ENCODE data around the gene MIGA1.

MIGA1 gene

DNA sequence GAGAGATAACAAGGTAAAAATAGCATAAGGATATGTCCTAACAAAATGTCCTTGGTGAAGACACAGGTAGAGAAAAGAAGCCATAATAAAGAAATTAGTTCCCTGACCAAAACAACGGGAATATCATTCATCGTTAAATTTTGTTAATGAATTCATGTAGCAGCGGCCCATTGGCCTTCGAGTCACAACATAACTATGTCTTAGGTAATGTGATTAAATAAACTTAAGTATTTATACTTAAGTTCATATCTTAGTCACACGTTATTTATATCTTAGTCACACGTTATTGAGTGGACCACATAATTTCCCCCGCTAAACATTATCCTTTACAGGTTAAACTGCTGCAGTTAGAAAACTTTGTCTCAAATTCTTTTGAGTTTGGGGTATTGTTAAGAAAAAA lies 110.2 kb downstream of the MIGA1 start:
- TF ChIP-seq, protein P1, sequence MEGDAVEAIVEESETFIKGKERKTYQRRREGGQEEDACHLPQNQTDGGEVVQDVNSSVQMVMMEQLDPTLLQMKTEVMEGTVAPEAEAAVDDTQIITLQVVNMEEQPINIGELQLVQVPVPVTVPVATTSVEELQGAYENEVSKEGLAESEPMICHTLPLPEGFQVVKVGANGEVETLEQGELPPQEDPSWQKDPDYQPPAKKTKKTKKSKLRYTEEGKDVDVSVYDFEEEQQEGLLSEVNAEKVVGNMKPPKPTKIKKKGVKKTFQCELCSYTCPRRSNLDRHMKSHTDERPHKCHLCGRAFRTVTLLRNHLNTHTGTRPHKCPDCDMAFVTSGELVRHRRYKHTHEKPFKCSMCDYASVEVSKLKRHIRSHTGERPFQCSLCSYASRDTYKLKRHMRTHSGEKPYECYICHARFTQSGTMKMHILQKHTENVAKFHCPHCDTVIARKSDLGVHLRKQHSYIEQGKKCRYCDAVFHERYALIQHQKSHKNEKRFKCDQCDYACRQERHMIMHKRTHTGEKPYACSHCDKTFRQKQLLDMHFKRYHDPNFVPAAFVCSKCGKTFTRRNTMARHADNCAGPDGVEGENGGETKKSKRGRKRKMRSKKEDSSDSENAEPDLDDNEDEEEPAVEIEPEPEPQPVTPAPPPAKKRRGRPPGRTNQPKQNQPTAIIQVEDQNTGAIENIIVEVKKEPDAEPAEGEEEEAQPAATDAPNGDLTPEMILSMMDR (conservative IDR thresholded peaks at IDR 0.05; ENCODE audit: low read depth, low read length) = no peak
- H3K4me3 ChIP-seq (ENCODE audit: low read depth, low read length) = peak overlapping the region; percentile 89
- peak; percentile 74 for DNase-seq (ENCODE audit: low read depth)

DNA sequence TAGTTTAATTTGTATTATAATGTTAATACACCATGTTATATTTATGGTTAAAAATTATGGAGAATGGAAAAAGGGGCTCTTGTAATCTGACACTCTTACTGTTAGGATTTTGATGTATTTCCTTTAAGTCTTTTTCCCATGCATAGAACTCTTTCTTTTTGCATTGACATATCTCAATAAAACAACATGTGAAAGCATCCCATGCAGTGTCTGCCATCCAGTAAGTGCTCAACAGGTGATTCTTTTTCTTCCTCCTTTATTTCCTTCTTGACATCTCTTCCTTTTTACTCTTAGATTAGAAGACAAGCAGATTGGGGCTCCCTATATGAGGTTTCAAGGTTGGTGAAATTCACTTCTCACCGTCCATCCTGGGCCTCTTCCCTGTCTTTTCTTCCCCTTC lies 111.8 kb downstream of the MIGA1 start:
- TF ChIP-seq, protein P1 (conservative IDR thresholded peaks at IDR 0.05; ENCODE audit: low read depth, low read length) = no peak
- DNase-seq (ENCODE audit: low read depth) = no peak
- H3K4me3 ChIP-seq (ENCODE audit: low read depth, low read length) = no peak overlapping the region

DNA sequence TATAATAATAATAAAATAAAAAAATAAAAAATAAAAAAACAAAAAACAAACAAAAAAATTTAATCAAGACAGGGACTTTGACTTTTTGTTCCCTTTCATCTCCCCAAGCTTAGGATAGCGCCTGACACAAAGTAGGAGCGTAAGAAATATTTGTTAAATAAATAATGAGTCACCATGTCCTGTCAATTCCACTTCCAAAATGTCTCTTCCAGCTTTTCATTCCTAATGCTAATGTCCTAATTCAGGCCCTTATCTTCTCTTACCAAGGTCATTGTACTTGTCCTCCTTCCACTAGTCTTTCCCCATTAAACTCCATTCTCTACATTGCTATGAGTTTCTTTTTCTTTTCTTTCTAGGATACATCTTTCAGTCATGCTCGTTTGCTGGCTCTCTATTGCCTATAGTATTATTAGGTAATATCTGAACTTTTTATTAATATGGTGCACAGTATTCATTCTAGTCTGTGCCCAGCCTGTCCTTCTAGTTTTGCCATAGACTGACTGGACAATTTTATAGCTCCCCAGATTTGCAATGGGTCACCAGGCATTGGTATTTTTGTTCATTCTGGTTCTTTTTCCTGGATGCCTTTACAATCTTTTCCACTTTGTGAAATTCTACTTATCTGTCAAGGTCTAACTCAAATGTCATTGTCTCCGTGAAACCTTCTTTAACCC lies 120.3 kb downstream of the MIGA1 start:
- DNase-seq (ENCODE audit: low read depth) = peak; percentile 36
- no peak overlapping the region for H3K4me3 ChIP-seq (ENCODE audit: low read depth, low read length)
- TF ChIP-seq, protein P1 (conservative IDR thresholded peaks at IDR 0.05; ENCODE audit: low read depth, low read length) = no peak

DNA sequence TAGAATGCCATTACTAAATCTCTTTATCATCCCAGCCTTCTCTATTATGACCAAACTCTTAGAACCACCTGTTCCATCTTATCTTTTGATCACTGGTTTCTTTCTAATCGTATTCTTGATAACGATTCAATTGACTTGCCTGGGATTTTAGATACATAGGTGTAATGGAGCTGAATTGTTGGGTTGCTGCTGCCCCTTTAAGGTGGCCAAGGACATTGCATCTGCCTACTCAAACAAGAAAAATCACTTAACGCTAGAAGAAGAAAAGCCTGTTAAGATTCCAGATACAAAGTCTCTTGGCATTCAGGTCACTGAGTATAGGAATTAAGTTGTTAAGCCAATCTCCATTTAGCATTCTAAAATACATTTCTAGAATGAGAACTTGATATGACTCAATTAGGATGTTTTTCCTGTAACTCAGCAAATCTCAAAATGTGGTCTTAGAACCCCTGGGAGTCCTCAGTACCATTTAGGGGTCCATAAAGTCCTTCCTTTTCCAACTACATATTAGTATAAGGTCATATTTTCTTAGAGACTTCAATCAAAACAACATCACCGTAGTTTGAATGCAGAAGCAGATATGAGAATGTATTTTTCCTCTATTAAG lies 121.3 kb downstream of the MIGA1 start:
- peak; percentile 87 for DNase-seq (ENCODE audit: low read depth)
- TF ChIP-seq, protein P1 (conservative IDR thresholded peaks at IDR 0.05; ENCODE audit: low read depth, low read length) = peak; percentile 86
- no peak overlapping the region for H3K4me3 ChIP-seq (ENCODE audit: low read depth, low read length)

DNA sequence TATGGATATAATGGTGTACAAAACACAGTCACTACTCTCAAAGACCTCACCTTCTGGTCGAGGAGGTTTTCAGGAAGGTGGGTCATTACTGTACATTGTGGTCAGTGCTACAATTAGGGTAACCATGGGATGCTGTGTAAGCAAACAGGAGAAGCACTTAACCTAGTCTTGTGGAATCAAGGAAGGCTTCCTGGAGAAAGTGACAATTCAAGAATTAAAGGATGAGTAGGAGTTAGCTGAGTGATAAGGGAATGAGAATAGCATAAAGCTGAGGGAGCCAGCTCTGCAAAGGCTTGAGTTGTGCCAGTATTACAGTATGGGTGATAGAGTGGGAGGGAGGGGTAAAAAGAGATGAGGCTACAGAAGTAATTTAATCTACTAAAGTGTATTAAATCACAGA lies 126.2 kb downstream of the MIGA1 start:
- no peak overlapping the region for H3K4me3 ChIP-seq (ENCODE audit: low read depth, low read length)
- no peak for DNase-seq (ENCODE audit: low read depth)
- TF ChIP-seq, protein P1 (conservative IDR thresholded peaks at IDR 0.05; ENCODE audit: low read depth, low read length) = no peak

DNA sequence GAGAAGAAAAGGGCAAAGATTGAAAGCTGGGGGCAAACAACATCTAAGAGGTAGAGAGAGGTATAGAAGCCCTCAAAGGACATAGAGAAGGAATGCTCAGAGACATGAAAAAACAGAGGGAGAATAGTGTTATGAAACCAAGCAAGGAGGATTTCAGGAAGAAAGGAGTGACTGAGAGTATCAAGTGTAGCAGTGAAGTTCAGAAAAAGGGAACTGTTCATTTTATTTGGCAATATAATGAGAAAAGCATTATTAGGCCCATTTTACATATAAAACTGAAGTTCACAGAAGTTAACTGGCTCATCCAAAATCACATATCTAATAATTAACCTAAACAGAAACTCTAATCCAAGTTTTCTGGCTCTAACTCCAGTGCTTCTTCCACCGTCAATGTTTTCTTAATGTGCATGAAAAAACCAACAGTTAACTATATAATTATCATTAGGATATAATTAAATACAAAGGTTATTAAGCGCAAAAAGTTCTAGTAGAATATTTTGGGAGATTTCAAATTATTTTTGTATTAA lies 126.6 kb downstream of the MIGA1 start:
- no peak for DNase-seq (ENCODE audit: low read depth)
- no peak overlapping the region for H3K4me3 ChIP-seq (ENCODE audit: low read depth, low read length)
- TF ChIP-seq, protein P1 (conservative IDR thresholded peaks at IDR 0.05; ENCODE audit: low read depth, low read length) = no peak

DNA sequence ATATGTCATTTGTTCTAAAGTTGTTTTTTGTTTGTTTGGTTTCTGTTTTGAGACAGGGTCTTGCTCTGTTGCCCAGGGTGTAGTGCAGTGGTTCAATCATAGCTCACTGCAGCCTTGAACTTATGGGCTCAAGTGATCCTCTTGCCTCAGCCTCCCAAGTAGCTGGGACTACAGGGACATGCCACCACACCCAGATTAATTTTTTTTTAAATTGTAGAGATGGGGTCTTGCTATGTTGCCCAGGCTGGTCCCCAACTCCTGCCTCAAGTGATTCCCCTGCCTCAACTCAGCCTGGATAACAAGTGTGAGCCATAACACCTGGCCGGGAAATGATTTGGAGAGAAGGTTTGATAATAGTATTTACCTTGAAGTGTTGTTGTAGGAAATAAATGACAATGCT lies 127.2 kb downstream of the MIGA1 start:
- H3K4me3 ChIP-seq (ENCODE audit: low read depth, low read length) = no peak overlapping the region
- TF ChIP-seq, protein P1 (conservative IDR thresholded peaks at IDR 0.05; ENCODE audit: low read depth, low read length) = no peak
- DNase-seq (ENCODE audit: low read depth) = no peak

Data from choroid plexus epithelial cell (primary cell).